Uterus (tissue), 2 donors: ENCODE results near the gene NLRP6.

ENCODE experiments used
- POLR2A ChIP-seq, 2 donors: fragments of 450-650 bp; IDR thresholded peaks; one replicate each; pipeline ENCODE4 v1.6.1; 2016; ENCODE audit warnings: antibody characterized with exemption in 2 of 2, mild to moderate bottlenecking in 1 of 2, moderate library complexity in 1 of 2
- TF ChIP-seq, protein P1 (sequence below), 4 experiments: fragments of 200-600 bp in 2 of 4; fragments of 450-650 bp in 2 of 4; sonication (generic) in 2 of 4; IDR thresholded peaks; one replicate each; pipeline ENCODE4 v1.5.1; 2016 to 2019; ENCODE audit warnings: antibody characterized with exemption in 4 of 4, mild to moderate bottlenecking in 2 of 4, moderate library complexity in 1 of 4

DNA sequence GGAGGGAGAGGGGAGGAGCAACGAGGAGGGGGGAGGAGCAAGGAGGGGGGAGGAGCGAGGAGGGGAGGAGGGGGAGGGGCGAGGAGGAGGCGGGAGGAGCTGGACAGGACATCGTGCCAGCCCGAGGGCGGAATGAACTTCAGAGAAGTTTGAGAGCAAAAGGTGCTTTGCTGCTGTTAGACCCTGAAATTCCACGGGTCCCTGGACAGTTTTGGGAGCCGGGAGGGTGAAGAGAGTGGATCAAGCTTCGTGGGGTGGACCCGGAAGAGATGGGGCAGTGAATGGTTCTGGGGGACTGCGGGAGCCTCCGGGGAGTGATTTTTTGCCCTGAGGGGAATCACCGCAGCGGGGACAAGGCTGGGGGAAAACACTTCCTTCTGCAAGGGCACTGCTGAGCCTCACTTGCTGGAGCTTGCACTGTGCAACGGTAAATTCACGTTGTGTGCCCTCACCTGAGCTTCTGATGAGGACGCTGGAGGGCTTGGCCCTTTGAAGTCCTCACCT is 10.7 kb upstream of the NLRP6 start:
- TF ChIP-seq, protein P1, sequence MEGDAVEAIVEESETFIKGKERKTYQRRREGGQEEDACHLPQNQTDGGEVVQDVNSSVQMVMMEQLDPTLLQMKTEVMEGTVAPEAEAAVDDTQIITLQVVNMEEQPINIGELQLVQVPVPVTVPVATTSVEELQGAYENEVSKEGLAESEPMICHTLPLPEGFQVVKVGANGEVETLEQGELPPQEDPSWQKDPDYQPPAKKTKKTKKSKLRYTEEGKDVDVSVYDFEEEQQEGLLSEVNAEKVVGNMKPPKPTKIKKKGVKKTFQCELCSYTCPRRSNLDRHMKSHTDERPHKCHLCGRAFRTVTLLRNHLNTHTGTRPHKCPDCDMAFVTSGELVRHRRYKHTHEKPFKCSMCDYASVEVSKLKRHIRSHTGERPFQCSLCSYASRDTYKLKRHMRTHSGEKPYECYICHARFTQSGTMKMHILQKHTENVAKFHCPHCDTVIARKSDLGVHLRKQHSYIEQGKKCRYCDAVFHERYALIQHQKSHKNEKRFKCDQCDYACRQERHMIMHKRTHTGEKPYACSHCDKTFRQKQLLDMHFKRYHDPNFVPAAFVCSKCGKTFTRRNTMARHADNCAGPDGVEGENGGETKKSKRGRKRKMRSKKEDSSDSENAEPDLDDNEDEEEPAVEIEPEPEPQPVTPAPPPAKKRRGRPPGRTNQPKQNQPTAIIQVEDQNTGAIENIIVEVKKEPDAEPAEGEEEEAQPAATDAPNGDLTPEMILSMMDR (IDR thresholded peaks at IDR 0.05), result no peak
- no peak for TF ChIP-seq POLR2A (IDR thresholded peaks at IDR 0.05)
